Ishikawa (cell line): ENCODE results near the gene ACER3.

ENCODE experiments used
- EP300 ChIP-seq: IDR thresholded peaks from 2 replicates; pipeline ENCODE4 v1.6.1; 2012; ENCODE audit warnings: borderline replicate concordance
- MAX ChIP-seq: IDR thresholded peaks from 2 replicates; pipeline ENCODE4 v1.6.1; 2012
- RAD21 ChIP-seq: IDR thresholded peaks from 2 replicates; pipeline ENCODE4 v1.6.1; 2012; ENCODE audit warnings: low read depth
- REST ChIP-seq: IDR thresholded peaks from 2 replicates; pipeline ENCODE4 v1.6.1; 2012; ENCODE audit warnings: low read depth, mild to moderate bottlenecking
- TAF1 ChIP-seq: IDR thresholded peaks from 2 replicates; pipeline ENCODE4 v1.6.1; 2012; ENCODE audit warnings: low read depth, mild to moderate bottlenecking
- YY1 ChIP-seq: IDR thresholded peaks from 2 replicates; pipeline ENCODE4 v1.6.1; 2012; ENCODE audit warnings: low read depth
- ZBTB7A ChIP-seq: IDR thresholded peaks from 2 replicates; pipeline ENCODE4 v1.6.1; 2012; ENCODE audit warnings: low read depth

- TF ChIP-seq REST (no peak), YY1 (no peak), TAF1 (no peak), ZBTB7A (no peak), EP300 (no peak), MAX (no peak), RAD21 (no peak)
Measured at GRCh38 chr11:76999597-76999996, 138.9 kb downstream of the ACER3 start.
